HG02763 (cell line): ENCODE data around the gene RAP1GAP.

ENCODE experiments used
- ATAC-seq: cut with Tn5 transposase; IDR thresholded peaks from one replicate; pipeline ENCODE4 v1.9.1; 2021; ENCODE audit warnings: mild to moderate bottlenecking, moderate library complexity; ENCODE audit not compliant: unreplicated experiment

The RAP1GAP gene

DNA sequence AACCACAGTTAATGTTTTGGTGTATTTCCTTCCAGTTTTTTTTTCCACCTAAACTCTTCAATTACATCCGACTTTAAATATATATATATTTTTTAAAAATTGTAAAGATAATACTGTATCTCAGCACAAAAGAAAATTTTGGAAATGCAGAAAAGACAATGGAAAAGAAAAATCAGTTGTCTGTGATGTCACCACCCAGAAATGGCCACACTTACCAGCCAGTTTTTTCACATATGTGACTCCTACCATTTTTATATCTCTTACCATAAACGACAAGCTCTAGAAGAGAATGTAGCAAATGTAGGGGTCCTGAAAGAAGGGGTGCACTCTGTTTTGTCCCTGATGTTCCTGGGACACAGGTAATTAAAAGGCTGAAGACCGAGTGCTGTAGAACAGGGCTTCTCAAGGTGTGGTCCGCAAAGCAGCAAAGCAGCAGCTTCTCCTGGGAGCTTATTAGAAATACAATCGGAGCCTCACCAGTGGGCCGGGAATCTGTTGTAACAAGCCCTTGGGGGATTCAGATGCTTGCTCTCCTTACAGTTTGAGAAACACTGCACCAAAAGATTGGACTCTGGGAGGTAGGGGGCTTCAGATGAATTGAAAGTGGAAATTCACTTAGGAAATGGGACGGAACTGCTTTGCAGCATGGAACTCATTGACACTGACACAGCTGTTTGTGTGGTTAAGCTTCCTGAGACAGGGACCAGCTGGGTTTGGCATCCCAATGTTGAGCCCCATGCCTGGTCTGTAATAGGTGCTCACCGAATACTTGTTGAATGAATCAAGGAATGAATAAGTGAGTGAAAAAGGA is 115.8 kb downstream of the RAP1GAP start:
- ATAC-seq, result no peak

DNA sequence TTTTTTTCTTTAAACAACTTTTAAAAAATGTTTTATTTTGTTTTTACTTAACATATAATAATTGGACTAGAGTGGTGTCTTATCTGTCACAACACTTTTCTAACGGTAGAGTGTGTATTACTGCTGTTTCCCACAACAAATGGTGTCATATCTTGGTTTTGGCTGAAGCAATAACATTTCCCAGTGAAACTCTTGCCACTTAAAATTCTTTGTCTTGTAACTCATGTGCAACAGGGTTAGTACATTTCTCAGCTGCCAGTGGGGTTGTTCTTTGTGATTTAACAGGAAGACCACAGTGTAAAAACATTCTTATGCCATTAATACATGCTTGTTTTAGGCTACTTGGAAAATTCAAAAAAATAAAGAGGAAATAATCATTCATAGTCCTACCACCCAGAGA is 116.4 kb downstream of the RAP1GAP start:
- no peak for ATAC-seq

DNA sequence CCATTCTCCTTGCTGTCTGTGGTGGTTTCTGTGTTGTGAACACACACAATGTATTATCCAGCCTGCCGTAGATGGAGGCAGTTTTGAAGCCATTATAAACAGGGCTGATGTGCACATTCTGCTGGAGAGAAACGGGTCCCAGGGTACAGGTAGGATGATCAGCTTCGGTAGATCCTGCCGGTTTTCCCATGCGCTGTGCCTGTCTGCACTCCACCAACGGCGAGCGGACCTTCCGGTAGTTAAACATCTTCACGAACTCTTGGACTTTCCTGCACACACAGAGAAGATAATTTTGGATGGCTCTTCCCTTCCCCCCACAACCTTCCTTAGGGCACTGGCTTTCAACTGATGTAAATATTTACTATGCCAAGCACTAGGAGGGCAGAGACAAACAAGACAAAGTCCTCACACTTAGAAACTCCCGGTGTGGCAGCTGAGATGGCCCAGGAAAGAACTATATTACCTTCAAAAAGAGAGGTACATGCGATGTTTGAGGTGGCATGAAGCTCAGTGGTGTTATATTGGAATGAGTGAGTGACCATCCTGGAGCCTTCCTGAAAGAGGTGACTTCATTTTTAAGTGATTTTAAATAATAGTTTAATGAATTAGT is 118.2 kb downstream of the RAP1GAP start:
- no peak for ATAC-seq

DNA sequence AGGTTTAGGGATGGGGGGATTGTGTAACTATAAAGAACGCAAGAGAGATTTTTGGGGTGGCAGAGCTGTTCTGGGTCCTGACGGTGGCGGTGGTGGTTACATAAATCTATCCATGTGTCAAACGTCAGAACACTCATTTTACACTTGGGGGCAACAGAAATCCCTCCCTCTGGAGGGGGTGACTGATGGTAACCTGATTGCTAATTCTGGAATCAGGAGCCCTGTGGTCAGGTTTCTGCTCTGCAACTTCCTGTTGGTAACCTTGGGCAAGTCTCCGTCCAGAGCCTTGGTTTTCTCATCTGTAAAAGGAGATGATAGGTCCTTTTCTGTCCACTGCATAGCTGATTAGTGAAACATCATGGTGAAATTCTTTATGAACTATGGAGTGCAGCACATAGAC is 119.1 kb downstream of the RAP1GAP start:
- ATAC-seq, result no peak

DNA sequence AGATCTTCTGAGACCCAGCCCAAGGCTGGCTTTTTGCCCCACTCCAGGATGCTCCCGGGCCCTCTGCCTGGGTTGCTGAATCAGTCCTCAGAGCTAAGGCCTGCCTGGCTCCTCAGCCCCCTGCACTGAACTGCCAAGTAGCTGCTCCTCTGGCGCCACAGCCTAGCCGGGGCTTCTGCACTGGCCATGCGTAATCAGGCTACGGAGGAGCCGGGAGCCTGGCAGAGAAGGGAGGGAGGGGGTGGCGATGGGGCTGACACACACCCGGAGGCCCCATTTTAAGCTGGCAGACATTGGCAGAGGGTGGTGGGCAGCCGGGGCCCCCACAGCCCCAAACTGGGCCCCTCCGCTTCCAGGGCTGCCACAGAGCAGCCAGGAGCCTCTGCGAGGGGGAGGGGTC is 121.3 kb downstream of the RAP1GAP start:
- no peak for ATAC-seq
